LHCN-M2 (cell line): ENCODE data around the gene ZNF786. TPM values are rescaled to one million over a fixed set of nuclear protein-coding genes. Genes with fewer than 3 reads are reported as not detected.
A peak's percentile ranks its signal among the peaks of the same experiment; 100 is the strongest.
"Not testable (repeated sequence)": the region's sequence is repeated elsewhere in the genome, so short reads cannot be mapped to it uniquely, and the experiment has no call there.

Source experiments
- DNase-seq: peaks from one replicate; pipeline ENCODE4 v3.0.0-alpha.2; 2012; ENCODE audit warnings: low read depth
- polyA plus RNA-seq: library from polyadenylated mRNA; unstranded; fragments of >200 nt; gene quantifications from one replicate; pipeline ENCODE4 v1.2.1, GENCODE V29; 2012; ENCODE audit warnings: missing spikeins
- total RNA-seq: library from RNA; depleted of rRNA; stranded (reverse); fragments of >200 nt; gene quantifications from 2 replicates; pipeline ENCODE4 v1.2.3, GENCODE V29; 2014; rRNA removed

Gene ZNF786, protein sequence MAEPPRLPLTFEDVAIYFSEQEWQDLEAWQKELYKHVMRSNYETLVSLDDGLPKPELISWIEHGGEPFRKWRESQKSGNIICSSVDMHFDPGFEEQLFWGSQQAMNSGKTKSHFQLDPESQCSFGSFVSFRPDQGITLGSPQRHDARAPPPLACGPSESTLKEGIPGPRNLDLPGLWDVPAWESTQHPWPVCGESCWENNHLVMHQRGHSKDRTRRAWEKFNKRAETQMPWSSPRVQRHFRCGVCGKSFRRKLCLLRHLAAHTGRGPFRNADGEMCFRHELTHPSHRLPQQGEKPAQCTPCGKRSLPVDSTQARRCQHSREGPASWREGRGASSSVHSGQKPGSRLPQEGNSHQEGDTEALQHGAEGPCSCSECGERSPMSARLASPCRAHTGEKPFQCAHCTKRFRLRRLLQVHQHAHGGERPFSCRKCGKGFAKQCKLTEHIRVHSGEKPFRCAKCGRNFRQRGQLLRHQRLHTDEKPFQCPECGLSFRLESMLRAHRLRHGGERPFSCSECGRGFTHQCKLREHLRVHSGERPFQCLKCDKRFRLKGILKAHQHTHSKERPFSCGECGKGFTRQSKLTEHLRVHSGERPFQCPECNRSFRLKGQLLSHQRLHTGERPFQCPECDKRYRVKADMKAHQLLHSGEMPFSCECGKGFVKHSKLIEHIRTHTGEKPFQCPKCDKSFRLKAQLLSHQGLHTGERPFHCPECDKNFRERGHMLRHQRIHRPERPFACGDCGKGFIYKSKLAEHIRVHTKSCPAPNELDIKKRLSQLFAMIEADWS
- 6.3 TPM in 2 replicates for total RNA-seq
- polyA plus RNA-seq, result 2.9 TPM

DNA sequence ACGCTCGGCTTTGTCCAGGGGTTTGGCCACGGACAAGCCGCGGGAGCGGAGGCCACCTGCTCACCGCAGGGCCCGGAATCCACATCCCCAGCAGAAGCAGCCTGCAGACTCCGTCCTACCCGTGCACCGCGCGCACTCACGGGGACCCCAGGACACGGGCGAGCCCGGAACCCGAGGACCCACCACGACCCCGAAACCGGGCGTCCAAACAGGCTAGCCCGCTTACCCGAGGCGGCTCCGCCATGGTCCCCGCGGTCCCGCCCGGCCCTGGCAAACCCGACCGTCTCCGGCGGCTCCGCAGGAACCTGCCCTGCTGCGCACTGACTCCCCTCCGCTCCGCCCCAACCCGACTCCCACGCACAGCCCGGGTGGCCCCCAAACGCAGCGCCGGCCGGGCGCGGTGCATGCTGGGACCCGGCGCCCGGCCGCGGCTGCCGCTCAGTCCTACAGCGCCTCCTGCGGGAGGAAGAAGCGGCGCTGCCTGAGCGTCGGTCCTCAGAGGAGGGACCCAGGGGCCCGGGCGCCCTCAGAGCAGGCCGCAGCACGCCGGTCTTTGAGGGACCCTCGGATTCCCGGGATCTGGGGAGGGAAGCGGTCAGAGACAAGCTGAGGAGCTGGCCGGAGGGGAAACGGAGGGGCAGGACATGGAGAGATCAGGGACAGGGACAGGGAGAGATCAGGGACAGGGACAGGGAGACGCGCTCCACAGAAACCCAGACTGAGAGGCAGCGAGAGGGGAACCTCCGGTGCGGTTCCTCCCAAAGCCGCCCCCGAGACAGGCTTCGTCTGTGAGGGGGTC lies at the start of gene ZNF786:
TSS of gene ZNF786 (minus strand) at position 322 of the 799 bp plus-strand sequence. CDS start at position 244, 78 bp downstream.
- DNase-seq, result peak; percentile 90

DNA sequence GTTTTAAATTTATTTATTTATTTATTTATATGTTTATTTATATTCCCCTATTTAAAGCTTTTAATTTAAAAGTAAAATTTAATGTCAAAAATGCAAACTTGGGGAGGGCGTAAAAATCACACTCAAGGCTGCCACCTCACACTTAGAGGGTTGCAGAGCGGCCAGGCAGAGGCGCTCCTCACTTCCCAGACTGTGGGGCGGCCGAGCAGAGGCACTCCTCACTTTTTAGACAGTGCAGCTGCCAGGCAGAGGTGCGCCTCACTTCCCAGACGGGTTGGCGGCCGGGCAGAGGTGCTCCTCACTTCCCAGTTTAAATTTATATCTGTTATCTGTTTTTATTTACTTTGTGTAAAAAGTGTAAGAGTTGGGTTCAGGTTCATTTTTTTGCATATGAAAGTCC lies 45.6 kb upstream of the ZNF786 start:
- no peak for DNase-seq

DNA sequence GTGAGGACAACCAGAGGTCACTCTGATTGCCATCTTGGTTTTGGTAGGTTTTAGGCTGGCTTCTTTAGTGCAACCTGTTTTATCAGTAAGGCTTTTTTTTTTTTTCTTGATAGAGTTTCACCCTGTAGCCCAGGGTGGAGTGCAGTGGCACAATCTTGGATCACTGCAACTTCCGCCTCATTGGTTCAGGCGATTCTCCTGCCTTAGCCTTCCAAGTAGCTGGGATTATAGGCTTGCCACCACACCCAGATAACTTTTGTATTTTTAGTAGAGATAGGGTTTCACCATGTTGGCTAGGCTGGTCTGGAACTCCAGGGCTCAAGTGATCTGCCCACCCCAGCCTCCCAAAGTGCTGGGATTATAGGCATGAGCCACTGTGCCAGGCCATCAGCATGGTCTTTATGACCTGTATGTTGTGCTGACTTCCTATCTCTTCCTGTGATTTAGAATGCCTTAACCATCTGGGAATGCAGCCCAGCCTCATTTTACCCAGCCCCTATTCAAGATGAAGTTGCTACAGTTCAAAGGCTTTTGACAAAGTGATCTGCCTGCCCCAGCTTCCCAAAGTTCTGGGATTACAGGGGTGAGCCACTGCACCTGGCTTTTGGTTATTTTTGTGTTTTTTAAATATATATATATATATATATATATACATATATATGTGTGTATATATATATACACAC lies 42.7 kb upstream of the ZNF786 start:
- DNase-seq, result no peak

DNA sequence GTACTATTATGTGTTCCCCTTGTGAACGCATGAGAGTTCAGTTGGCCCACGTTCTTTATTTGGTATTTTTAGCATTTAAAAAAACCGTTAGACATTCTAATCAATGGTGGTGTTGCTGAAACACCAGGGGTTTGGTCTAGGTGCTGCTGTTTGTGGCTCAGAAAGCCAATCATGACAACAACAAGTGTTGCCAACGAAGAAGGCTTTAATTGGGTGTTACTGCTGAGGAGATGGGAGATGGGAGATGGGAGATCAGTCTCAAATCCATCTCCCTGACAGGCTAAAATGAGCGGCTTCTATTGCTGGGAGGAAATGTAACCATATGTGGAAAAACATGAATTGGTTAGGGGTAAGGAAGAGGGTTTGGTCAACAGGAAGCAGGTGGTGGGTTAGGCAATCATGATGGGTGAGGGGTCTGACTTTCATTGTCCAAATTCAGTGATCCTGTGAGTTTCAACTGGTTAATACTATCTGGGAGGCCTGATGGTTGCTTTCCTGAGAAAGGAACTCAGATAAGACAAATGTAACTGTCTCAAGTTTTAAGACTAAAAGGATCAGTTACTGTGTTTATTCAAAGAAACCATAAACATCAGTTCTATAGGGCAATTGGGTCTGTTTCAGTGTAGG lies 40.2 kb upstream of the ZNF786 start:
- no peak for DNase-seq

DNA sequence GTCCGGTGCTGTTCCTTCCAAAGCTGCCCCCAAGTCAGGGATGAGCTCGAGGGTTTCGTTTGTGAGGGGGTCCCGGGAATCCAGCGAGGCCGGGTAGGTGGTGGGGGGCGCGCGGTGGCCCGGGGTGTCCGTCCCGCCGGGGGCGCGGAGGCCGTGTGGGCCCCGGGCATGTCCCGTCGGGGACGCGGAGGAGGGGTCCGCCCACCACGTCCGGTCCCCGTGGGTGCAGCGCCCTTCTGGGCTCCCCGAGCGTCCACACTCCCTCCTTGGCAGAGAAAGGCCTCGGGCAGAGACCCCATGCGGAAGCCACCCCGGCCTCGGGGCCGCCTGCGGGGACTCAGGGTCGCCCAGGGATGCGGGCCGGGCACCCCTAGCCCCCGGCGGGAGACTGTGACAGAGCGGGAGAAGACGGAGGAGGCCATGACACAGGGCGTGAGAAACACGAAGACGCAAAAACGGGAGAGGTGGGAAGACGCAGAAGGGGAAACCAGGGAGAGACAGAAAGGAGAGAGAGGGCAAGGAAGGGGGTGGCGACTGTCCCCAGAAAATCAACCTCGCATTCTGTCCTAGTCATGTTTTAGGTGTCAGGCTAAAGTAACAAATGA lies 36.2 kb upstream of the ZNF786 start:
- DNase-seq, result peak; percentile 54

DNA sequence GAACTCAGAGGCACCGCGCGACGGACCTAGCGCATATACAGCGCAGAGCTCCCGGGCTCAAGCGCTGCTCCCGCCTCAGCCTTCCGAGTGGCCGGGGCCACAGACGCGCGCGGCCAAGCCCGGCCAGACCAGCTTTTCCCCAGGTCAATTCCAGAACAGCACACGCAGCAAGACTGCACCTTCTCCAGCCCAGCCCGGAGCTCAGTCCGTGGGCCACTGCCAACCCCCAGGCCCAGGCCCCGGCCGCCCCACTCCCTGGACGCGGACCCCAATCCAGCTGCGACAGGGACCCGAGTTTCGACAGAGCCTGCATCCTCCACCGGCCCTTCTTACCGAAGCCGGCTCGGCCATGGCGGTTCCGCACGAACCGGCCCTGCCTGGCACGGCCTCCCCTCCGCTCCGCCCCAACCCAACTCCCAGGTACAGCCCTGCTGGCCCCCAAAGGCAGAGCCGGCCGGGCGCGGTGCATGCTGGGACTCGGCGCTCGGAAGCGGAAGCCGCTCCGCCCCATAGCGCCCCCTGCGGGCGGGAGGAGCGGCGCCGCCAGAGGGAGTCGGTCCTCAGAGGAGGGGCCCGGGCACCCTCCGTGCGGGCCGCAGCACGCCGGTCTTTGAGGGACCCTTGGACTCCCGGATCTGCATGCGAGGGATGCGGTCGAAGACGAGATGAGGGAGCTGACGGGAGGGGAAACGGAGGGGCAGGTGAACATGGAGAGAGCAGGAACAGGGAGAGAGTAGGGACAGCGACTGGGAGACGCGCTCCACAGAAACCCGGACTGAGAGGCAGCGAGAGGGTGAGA lies 35.5 kb upstream of the ZNF786 start, which contains the start of gene ZNF425:
TSS of gene ZNF425 (minus strand) at position 462 of the 799 bp plus-strand sequence. CDS start at position 351, 111 bp downstream.
- peak; percentile 92 for DNase-seq

DNA sequence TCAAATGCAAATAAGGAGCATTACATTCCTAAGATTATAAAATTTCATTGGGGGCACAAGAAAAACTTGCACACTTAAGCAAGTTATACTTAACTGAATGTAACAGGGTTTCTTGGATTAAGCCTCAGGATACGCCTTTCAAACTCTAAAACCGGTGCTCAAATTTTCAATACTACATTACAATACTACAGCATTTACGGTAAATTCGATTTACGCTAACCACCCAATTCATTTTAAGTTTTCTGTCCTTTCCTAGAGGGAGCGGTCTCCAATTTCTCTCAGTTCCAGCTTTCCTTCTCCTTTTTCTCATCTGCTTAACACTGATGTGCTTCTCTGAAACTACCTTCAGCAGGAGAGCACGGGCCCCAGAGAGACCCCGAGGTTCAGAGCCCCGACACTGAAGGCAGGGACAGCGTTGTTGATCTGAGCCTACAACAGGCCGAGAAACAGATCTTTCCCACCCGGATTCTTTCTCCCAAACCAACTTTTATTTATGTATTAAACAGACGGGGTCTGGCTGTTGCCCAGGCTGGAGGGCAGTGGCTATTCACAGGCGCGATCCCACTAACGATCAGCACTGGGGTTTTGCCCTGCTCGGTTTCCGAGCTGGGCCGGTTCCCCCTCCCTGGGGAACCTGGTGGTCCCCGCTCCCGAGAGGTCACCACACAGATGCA lies 34.8 kb upstream of the ZNF786 start:
- DNase-seq, result peak; percentile 12

DNA sequence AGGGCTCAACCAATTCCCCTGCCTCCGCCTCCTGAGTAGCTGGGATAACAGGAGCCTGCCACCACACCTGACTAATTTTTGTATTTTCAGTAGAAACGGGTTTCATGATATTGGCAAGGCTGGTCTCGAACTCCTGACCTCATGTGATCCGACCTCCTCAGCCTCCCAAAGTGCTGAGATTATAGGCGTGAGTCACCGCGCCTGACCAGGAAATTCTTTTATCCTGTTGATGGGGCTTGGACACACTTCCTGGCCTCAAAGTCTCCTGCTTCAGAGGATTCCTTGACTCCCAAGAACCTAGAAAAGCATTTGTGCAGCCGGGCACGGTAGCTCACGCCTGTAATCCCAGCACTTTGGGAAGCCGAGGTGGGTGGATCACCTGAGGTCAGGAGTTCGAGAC lies 19.5 kb upstream of the ZNF786 start:
- no peak for DNase-seq

DNA sequence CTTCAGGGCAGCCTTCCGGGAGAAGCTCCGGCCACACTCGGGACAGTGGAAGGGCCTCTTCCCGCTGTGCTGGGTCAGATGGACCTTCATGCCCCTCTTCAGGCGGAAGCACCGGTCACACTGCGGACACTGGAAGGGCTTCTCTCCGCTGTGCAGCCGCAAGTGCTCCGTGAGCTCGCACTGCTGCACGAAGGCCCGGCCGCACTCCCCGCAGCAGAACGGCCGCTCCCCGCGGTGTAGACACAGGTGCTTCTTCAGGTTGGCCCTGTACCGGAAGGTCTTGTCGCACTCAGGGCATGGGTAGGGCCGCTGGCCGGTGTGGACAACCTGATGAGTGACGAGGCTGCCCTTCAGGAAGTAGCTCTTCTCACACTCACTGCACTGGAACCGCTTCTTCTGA lies 14.2 kb upstream of the ZNF786 start:
- DNase-seq, result no peak

DNA sequence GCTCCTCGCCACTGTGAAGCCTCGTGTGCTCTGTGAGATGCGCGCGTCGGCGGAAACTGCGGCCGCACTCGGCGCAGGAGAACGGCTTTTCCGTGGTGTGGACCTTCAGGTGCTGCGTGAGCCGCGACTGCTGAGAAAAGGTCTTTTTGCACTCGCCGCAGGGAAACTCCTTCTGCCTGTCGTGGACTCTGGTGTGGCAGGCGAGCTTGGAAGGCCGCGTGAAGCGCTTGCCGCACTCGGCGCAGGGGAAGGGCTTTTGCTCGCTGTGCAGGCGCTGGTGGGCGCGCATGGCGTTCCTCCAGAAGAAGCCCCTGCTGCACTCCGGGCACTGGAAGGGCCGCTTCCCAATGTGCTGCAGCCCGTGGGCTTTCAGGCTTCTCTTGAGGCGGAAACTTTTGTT lies 13.7 kb upstream of the ZNF786 start:
- no peak for DNase-seq

DNA sequence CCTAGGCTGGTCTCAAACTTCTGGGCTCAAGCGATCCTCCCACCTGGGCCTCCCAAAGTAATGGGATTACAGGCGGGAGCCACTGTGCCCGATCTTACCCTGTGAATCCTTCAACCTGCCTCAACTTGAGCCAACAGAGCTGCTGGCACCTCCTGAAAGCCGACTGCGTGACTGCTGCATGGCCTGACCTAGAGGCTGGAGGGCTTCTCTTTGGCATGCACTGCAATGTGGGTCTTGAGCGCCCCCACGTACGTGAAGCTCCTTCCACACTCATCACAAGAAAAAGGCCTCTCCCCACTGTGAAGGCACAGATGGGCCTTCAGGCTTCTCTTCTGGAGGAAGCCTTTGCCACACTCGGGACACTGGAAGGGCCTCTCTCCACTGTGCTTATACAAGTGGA lies 12.9 kb upstream of the ZNF786 start:
- no peak for DNase-seq

DNA sequence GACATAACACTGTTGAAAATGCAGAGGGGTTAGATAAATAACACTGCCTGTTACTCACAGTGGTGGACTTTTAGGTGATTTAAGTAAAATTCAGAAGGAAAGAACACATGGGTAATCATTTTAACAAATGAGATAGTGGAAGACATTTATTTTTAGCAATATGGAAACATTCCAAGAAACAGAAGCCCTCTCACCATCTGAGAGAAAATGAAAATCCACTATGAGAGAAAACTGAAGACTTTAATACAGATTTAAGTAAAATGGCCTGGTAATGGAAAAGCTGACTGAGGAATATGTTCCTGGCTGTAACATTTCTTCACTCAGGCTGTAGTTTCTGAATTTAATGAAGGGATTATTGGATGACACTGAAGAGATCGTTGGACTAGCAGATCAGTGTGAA lies 12.1 kb upstream of the ZNF786 start:
- no peak for DNase-seq

DNA sequence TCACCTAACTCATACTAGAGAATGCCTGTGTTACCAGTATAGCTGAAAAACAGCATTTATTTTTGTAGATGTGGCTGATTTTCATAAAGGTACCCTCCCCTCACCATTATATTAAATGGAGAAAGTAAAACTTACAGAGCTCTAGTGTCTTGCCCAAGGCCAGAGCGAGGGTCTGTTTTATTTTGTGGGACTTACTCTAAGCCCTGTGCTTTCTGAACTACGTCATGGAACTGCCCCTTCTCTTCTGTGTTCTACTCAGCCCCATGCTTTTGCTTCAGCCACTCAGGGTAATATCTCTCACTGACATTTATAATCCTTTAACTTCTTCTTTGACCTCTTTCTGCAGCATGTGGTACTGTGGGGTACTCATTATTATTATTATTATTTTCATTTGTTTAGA lies 10.3 kb upstream of the ZNF786 start:
- no peak for DNase-seq

DNA sequence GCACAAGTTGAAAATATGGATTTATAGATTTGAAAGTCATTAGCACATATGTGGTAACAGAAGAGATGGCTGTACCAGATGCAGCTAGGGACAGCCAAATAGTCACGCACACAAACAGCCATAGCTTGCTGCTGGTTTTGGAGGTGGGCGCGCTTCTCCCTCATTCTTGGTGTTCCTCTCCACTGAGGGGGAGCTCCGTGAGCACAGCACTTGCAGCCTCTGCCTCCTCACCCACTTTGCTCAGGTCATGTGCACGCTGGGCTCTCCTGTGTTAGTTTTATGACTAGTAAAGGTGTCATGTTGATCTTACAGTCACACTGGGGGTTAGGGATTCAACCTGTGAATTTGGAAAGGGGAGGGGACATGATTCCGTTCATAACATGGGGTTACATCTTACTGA lies 8.5 kb upstream of the ZNF786 start:
- no peak for DNase-seq

DNA sequence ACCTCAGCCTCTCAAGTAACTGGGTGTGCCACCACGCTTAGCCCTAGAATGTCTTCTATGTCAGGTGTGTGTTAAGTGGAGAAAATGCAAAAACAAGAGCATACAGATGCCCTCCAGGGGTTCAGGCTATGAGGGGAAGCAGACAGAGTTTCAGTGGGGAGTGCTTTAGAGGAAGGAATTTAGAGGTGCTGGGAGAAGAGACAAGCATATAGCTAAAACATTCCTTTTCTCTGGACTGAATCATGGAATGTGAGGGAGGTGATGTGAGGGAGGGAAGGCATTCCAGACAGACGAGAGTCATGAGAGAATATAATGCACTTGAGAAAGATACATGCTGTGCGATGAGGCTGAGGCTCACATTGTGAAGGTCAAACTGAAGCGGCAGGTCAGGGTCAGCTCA lies 6.6 kb upstream of the ZNF786 start:
- DNase-seq, result no peak

DNA sequence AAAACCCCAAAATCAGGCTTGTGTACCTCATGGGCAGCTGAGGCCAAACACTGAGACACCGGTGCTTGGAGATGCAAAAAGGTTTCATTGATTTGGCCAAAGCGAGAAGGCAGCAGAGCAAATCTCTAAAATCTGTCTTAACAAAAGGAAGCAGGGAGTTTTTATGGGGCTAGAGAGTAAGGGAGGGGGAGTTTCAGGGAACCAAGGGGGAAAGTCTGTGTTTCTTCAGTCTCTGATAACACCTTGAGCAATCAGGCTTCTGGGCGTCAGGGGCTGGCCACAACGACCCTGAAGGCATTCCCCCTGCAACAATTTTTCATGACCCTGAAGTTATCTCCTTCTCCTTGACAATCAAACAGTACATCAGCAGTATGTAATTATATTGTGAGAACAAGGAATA lies 2.7 kb upstream of the ZNF786 start:
- DNase-seq, result no peak

DNA sequence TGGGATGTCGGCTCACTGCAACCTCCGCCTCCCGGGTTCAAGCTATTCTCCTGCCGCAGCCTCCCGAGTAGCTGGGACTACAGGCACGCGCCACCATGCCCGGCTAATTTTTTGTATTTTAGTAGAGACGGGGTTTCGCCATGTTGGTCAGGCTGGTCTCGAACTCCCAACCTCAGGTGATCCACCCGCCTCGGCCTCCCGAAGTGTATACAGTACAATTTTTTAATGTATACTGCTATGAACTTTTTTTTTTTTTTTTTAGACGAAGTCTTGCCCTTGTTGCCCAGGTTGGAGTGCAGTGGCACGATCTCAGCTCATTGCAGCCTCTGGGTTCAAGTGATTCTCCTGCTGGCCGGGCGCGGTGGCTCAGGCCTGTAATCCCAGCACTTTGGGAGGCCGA lies 1.7 kb upstream of the ZNF786 start:
- DNase-seq, result not testable (repeated sequence)

DNA sequence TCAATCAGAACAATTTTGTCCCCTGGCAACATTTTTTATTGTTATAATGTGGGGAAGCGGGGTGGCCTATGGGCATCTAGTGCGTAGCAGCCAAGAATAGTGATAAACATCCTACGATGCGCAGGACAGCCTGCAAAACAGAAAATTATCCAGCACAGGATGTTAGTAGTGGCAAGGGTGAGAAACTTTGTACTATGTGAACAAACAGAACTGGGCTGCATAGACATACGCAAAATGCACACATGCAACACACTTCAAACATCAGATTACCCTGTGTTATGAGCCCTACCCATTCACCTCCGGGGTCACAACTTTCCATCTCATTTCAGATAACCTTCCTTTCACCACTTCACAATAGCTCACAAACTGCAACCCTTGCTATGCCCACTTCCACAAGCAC lies 3.1 kb downstream of the ZNF786 start:
- no peak for DNase-seq

DNA sequence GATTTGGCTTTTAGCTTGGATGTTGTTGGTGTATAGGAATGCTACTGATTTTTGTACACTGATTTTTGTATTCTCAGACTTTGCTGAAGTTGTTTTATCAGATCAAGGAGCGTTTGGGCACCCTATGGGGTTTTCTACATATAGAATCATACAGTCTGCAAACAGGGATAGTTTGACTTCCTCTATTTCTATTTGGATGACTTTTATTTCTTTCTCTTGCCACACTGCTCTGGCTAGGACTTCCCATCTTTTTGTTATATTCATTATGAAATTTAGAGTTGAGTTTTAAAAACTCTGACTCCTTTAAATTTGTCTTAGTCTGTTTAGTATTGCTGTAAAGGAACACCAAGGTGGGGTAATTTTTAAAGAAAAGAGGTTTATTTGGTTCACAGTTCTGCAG lies 4.7 kb downstream of the ZNF786 start:
- no peak for DNase-seq
